HG03280 (cell line): Measurements from ENCODE around the gene TACC2.

Experiments used
- ATAC-seq: cut with Tn5 transposase; IDR thresholded peaks from one replicate; pipeline ENCODE4 v1.9.1; 2021; ENCODE audit warnings: mild to moderate bottlenecking, moderate library complexity; ENCODE audit not compliant: unreplicated experiment

TACC2 gene

GRCh38 chr10:122263971-122264370, 275.0 kb downstream of the TACC2 start:
- no peak for ATAC-seq

- no peak for ATAC-seq
Observed at GRCh38 chr10:122264436-122264835, 275.5 kb downstream of the TACC2 start.

GRCh38 chr10:122264931-122265330, 276.0 kb downstream of the TACC2 start:
- no peak for ATAC-seq

GRCh38 chr10:122265896-122266295, 276.9 kb downstream of the TACC2 start:
- ATAC-seq = no peak

GRCh38 chr10:122267849-122268737, 279.1 kb downstream of the TACC2 start:
- ATAC-seq = peak; percentile 74

- ATAC-seq = no peak
Observed at GRCh38 chr10:122269059-122269687, 280.2 kb downstream of the TACC2 start.

- ATAC-seq = no peak
Observed at GRCh38 chr10:122271076-122271475, 282.1 kb downstream of the TACC2 start, which contains the start of gene BTBD16. TSS of gene BTBD16 (plus strand) at chr10:122271296. CDS start at chr10:122275082, 3,786 bp downstream.

- no peak for ATAC-seq
Observed at GRCh38 chr10:122273966-122274545, 285.1 kb downstream of the TACC2 start.

- no peak for ATAC-seq
Observed at GRCh38 chr10:122276611-122277208, 287.7 kb downstream of the TACC2 start.

- no peak for ATAC-seq
Observed at GRCh38 chr10:122277526-122278136, 288.7 kb downstream of the TACC2 start.

- no peak for ATAC-seq
Observed at GRCh38 chr10:122279725-122280141, 290.8 kb downstream of the TACC2 start.

GRCh38 chr10:122280156-122280555, 291.2 kb downstream of the TACC2 start:
- no peak for ATAC-seq

GRCh38 chr10:122281018-122281626, 292.2 kb downstream of the TACC2 start:
- ATAC-seq = no peak

GRCh38 chr10:122281751-122282150, 292.8 kb downstream of the TACC2 start:
- no peak for ATAC-seq

- ATAC-seq = no peak
Observed at GRCh38 chr10:122282253-122282671, 293.3 kb downstream of the TACC2 start.

- no peak for ATAC-seq
Observed at GRCh38 chr10:122282909-122283308, 293.9 kb downstream of the TACC2 start.

GRCh38 chr10:122285506-122286444, 296.8 kb downstream of the TACC2 start:
- no peak for ATAC-seq

- ATAC-seq = no peak
Observed at GRCh38 chr10:122286867-122287266, 297.9 kb downstream of the TACC2 start.

- no peak for ATAC-seq
Observed at GRCh38 chr10:122287570-122287969, 298.6 kb downstream of the TACC2 start.
